ENCODE results near the gene MICAL3. TPM values are rescaled to one million over a fixed set of nuclear protein-coding genes. Genes with fewer than 3 reads are reported as not detected.

The MICAL3 gene
- total RNA-seq, 1 experiment from 2014 or later, result 47.1 TPM

DNA sequence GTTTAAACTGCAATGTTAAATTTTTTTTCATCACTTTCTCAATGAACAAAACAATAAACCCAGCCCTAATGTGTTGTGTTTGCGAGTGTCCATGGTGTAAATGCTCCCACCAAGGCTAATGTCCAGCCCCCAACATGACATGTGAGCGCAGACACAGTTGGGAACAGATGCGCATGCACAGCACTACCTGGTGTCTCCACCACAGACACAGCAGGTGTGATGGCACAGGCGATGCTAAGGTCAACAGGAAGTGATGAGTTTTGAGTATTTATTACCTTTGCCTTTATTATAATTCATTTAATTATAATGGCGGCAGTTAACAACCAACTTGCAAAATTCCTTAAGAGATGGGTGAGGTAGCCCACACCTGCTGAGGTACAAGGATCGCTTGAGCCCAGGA lies 42.9 kb downstream of the MICAL3 start:
- H3K27ac ChIP-seq (ENCODE audit: low read length), result no peak overlapping the region
- peaks cover 15% of the 10 kb centered on the region for H3K4me1 ChIP-seq (ENCODE audit: control insufficient read depth, insufficient read depth, low read length)
- CTCF ChIA-PET, result no interaction called here
- no peaks in the 10 kb centered on the region for H3K36me3 ChIP-seq (ENCODE audit: control insufficient read depth, insufficient read depth, low read length)
- POLR2A ChIA-PET, result no interaction called here
- no peak for ATAC-seq
- no TSS peak for BruUV-seq (replicated peaks)
- no peak for DNase-seq (ENCODE audit: low read depth, low spot score)
- no peak overlapping the region for H3K4me3 ChIP-seq (ENCODE audit: low read depth in 2 of 2, low read length in 2 of 2)
- in situ Hi-C loops (cut with HindIII; ENCODE audit: low pct_unique_long_range_greater_than_20kb, low sequenced_read_pairs), result no loop called here
- no peaks in the 10 kb centered on the region for H3K27me3 ChIP-seq (ENCODE audit: control insufficient read depth, insufficient read depth, low read length)
- intact Hi-C loops (cut with micrococcal nuclease; ENCODE audit: unreplicated experiment), result no loop called here
- H3K9me3 ChIP-seq (ENCODE audit: control insufficient read depth, insufficient read depth, low read depth, low read length), result no peaks in the 10 kb centered on the region
- TF ChIP-seq POLR2AphosphoS5 (IDR thresholded peaks at IDR 0.05; ENCODE audit: low read depth, low read length), result no peak
- TF ChIP-seq, protein P1, sequence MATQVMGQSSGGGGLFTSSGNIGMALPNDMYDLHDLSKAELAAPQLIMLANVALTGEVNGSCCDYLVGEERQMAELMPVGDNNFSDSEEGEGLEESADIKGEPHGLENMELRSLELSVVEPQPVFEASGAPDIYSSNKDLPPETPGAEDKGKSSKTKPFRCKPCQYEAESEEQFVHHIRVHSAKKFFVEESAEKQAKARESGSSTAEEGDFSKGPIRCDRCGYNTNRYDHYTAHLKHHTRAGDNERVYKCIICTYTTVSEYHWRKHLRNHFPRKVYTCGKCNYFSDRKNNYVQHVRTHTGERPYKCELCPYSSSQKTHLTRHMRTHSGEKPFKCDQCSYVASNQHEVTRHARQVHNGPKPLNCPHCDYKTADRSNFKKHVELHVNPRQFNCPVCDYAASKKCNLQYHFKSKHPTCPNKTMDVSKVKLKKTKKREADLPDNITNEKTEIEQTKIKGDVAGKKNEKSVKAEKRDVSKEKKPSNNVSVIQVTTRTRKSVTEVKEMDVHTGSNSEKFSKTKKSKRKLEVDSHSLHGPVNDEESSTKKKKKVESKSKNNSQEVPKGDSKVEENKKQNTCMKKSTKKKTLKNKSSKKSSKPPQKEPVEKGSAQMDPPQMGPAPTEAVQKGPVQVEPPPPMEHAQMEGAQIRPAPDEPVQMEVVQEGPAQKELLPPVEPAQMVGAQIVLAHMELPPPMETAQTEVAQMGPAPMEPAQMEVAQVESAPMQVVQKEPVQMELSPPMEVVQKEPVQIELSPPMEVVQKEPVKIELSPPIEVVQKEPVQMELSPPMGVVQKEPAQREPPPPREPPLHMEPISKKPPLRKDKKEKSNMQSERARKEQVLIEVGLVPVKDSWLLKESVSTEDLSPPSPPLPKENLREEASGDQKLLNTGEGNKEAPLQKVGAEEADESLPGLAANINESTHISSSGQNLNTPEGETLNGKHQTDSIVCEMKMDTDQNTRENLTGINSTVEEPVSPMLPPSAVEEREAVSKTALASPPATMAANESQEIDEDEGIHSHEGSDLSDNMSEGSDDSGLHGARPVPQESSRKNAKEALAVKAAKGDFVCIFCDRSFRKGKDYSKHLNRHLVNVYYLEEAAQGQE (IDR thresholded peaks at IDR 0.05; ENCODE audit: insufficient read depth in 1 of 2, low read depth in 2 of 2, low read length in 1 of 2), result no peak
- no peak for TF ChIP-seq SIN3A (IDR thresholded peaks at IDR 0.05; ENCODE audit: borderline replicate concordance, insufficient read depth, low read depth, low read length)
- TF ChIP-seq, protein P2, sequence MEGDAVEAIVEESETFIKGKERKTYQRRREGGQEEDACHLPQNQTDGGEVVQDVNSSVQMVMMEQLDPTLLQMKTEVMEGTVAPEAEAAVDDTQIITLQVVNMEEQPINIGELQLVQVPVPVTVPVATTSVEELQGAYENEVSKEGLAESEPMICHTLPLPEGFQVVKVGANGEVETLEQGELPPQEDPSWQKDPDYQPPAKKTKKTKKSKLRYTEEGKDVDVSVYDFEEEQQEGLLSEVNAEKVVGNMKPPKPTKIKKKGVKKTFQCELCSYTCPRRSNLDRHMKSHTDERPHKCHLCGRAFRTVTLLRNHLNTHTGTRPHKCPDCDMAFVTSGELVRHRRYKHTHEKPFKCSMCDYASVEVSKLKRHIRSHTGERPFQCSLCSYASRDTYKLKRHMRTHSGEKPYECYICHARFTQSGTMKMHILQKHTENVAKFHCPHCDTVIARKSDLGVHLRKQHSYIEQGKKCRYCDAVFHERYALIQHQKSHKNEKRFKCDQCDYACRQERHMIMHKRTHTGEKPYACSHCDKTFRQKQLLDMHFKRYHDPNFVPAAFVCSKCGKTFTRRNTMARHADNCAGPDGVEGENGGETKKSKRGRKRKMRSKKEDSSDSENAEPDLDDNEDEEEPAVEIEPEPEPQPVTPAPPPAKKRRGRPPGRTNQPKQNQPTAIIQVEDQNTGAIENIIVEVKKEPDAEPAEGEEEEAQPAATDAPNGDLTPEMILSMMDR (IDR thresholded peaks at IDR 0.05), result no peak
- TF ChIP-seq TCF7L2 (IDR thresholded peaks at IDR 0.05; ENCODE audit: low read depth, low read length), result no peak

DNA sequence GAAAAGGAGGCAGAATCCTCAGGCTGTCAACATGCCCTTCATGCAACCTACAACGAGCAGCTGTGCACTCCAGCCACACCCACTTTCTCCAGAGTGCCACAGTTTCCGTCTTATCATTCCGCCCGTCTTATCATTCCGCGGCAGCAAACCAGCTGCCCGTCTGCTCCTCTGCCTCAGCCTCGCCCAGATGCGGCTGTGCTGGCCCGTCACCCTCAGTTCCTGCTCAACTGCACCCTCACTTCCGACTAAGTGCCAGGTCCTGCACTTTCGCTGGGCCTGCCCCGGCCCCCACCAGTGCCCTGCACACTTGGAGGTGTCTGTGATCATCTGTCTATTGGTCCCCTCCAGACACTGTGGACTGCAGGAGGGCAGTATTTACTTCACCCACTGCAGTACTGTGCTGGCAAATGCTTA lies 43.7 kb downstream of the MICAL3 start:
- Histone ChIP-seq H3K9me3 (ENCODE audit: control insufficient read depth, insufficient read depth, low read depth, low read length) (no peaks in the 10 kb centered on the region), H3K4me3 (ENCODE audit: low read depth in 2 of 2, low read length in 2 of 2) (no peak overlapping the region), H3K36me3 (ENCODE audit: control insufficient read depth, insufficient read depth, low read length) (no peaks in the 10 kb centered on the region), H3K27ac (ENCODE audit: low read length) (no peak overlapping the region), H3K27me3 (ENCODE audit: control insufficient read depth, insufficient read depth, low read length) (no peaks in the 10 kb centered on the region), H3K4me1 (ENCODE audit: control insufficient read depth, insufficient read depth, low read length) (peaks cover 15% of the 10 kb centered on the region)
- DNase-seq (ENCODE audit: low read depth, low spot score) (no peak), ATAC-seq (no peak)
- no TSS peak for BruUV-seq (replicated peaks)
- TF ChIP-seq POLR2AphosphoS5 (IDR thresholded peaks at IDR 0.05; ENCODE audit: low read depth, low read length) (no peak), TCF7L2 (IDR thresholded peaks at IDR 0.05; ENCODE audit: low read depth, low read length) (no peak), SIN3A (IDR thresholded peaks at IDR 0.05; ENCODE audit: borderline replicate concordance, insufficient read depth, low read depth, low read length) (no peak)
- TF ChIP-seq, protein P2 (IDR thresholded peaks at IDR 0.05), result no peak
- TF ChIP-seq, protein P1 (IDR thresholded peaks at IDR 0.05; ENCODE audit: insufficient read depth in 1 of 2, low read depth in 2 of 2, low read length in 1 of 2), result no peak
- intact Hi-C loops (cut with micrococcal nuclease; ENCODE audit: unreplicated experiment), result no loop called here
- in situ Hi-C loops (cut with HindIII; ENCODE audit: low pct_unique_long_range_greater_than_20kb, low sequenced_read_pairs), result no loop called here
- CTCF ChIA-PET, result no interaction called here
- POLR2A ChIA-PET, result no interaction called here

Measured in Panc1 (cell line).